Kidney (tissue), 14 donors: ENCODE results near the gene PTPRG. TPM values are rescaled to one million over a fixed set of nuclear protein-coding genes. Genes with fewer than 3 reads are reported as not detected.

Experiments used
- DNase-seq, 5 donors: peaks; one replicate each; pipeline ENCODE4 v3.0.0-alpha.2; 2013 to 2020
- FAIRE-seq: peaks from 2 replicates; lab custom pipeline; 2012; peaks lifted over from hg19 to GRCh38; lab: Jason Lieb, UNC
- H3K27ac ChIP-seq, 2 donors: one replicate each; pipeline ENCODE4 v1.7.0; 2013; ENCODE audit warnings: low read depth in 2 of 2, low read length in 2 of 2, inconsistent platforms in 1 of 2
- H3K27me3 ChIP-seq: one replicate; pipeline ENCODE4 v1.7.1; 2013; ENCODE audit warnings: low read length, inconsistent platforms; ENCODE audit not compliant: control insufficient read depth, insufficient read depth
- H3K36me3 ChIP-seq, 3 donors: one replicate each; pipeline versions ENCODE4 v1.7.0 to v1.7.1; 2013; ENCODE audit warnings: low read length in 3 of 3, control low read depth in 1 of 3, inconsistent platforms in 1 of 3; ENCODE audit not compliant: insufficient read depth in 3 of 3, control insufficient read depth in 2 of 3
- H3K4me1 ChIP-seq, 3 donors: one replicate each; pipeline versions ENCODE4 v1.7.0 to v1.7.1; 2013; ENCODE audit warnings: low read length in 3 of 3, inconsistent platforms in 1 of 3, low read depth in 1 of 3; ENCODE audit not compliant: control insufficient read depth in 2 of 3, insufficient read depth in 2 of 3
- H3K4me3 ChIP-seq, 3 donors: one replicate each; pipeline versions ENCODE4 v1.7.0 to v1.8.1; 2013; ENCODE audit warnings: low read length in 3 of 3, control low read depth in 1 of 3, inconsistent platforms in 1 of 3
- H3K9ac ChIP-seq, 3 donors: one replicate each; pipeline versions ENCODE4 v1.7.0 to v1.7.1; 2013; ENCODE audit warnings: low read length in 3 of 3, control low read depth in 1 of 3, inconsistent platforms in 1 of 3
- H3K9me3 ChIP-seq, 3 donors: one replicate each; pipeline versions ENCODE4 v1.7.0 to v1.7.1; 2013; ENCODE audit warnings: low read length in 3 of 3, control low read depth in 1 of 3, inconsistent platforms in 1 of 3; ENCODE audit not compliant: control insufficient read depth in 2 of 3, insufficient read depth in 1 of 3
- intact Hi-C: fragments of 100-400 bp; cut with DNase I; formaldehyde crosslinking; loops from one replicate; pipeline ENCODE4 v1.11.1; 2022
- polyA plus RNA-seq: library from polyadenylated mRNA; stranded (reverse); fragments of 350-450 nt; fragmentation: Illumina TruSeq; extraction: RNeasy Lipid Tissue Mini Kit (QIAGEN cat#74804); gene quantifications from one replicate; pipeline ENCODE4 v1.2.3, GENCODE V29; 2014; ENCODE audit warnings: low read depth, low replicate concordance; ENCODE audit not compliant: insufficient read depth
- total RNA-seq: library from RNA; stranded (reverse); fragmentation: NEBNext Ultra II Directional; extraction: Animal tissue kit (Norgen Biotek cat#: 25700); gene quantifications from one replicate; pipeline ENCODE4 v1.2.1, GENCODE V29; 2021
- TF ChIP-seq, protein P1 (sequence below): IDR thresholded peaks from 3 replicates; pipeline ENCODE4 v1.5.1; 2012; ENCODE audit warnings: mild to moderate bottlenecking, moderate library complexity, borderline replicate concordance; ENCODE audit not compliant: insufficient read depth; ENCODE audit errors: extremely low read depth
- donor health status: control.
- donor health status: control.
- donor health status: control.
- donor health status: control.
- donor health status: control.
- donor health status: DM: yes; HTN: yes; CAD: no.
- donor health status: Normal renal cell carcinoma (clear cell type).

PTPRG gene
- total and polyA plus RNA-seq, 2 donors from 2014 or later = 9.2 to 154 TPM

DNA sequence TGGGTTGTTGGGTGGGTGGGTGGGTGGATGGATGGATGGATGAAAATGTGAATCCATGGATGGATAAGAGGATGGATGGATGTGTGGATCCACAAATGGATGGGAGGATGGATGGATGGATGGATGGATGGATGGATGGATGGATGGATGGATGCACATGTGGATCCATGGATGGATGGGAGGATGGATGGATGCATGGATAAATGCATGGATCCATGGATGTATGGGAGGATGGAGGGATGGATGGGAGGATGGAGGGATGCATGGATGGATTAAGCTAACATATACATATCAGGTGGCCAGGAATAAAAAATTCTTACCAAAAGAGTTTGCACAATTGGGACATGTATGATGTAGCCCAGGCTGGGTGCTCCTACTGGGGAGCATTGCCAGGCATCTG is 616.7 kb downstream of the PTPRG start:
- Histone ChIP-seq H3K4me3 (no peak overlapping the region), H3K9me3 (no peaks in the 10 kb centered on the region), H3K27me3 (no peaks in the 10 kb centered on the region), H3K9ac (no peak overlapping the region), H3K4me1 (no peaks in the 10 kb centered on the region), H3K27ac (no peak overlapping the region), H3K36me3 (no peaks in the 10 kb centered on the region)
- FAIRE-seq (no peak), DNase-seq (no peak)
- TF ChIP-seq, protein P1, sequence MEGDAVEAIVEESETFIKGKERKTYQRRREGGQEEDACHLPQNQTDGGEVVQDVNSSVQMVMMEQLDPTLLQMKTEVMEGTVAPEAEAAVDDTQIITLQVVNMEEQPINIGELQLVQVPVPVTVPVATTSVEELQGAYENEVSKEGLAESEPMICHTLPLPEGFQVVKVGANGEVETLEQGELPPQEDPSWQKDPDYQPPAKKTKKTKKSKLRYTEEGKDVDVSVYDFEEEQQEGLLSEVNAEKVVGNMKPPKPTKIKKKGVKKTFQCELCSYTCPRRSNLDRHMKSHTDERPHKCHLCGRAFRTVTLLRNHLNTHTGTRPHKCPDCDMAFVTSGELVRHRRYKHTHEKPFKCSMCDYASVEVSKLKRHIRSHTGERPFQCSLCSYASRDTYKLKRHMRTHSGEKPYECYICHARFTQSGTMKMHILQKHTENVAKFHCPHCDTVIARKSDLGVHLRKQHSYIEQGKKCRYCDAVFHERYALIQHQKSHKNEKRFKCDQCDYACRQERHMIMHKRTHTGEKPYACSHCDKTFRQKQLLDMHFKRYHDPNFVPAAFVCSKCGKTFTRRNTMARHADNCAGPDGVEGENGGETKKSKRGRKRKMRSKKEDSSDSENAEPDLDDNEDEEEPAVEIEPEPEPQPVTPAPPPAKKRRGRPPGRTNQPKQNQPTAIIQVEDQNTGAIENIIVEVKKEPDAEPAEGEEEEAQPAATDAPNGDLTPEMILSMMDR = no peak
- intact Hi-C loops = no loop called here

DNA sequence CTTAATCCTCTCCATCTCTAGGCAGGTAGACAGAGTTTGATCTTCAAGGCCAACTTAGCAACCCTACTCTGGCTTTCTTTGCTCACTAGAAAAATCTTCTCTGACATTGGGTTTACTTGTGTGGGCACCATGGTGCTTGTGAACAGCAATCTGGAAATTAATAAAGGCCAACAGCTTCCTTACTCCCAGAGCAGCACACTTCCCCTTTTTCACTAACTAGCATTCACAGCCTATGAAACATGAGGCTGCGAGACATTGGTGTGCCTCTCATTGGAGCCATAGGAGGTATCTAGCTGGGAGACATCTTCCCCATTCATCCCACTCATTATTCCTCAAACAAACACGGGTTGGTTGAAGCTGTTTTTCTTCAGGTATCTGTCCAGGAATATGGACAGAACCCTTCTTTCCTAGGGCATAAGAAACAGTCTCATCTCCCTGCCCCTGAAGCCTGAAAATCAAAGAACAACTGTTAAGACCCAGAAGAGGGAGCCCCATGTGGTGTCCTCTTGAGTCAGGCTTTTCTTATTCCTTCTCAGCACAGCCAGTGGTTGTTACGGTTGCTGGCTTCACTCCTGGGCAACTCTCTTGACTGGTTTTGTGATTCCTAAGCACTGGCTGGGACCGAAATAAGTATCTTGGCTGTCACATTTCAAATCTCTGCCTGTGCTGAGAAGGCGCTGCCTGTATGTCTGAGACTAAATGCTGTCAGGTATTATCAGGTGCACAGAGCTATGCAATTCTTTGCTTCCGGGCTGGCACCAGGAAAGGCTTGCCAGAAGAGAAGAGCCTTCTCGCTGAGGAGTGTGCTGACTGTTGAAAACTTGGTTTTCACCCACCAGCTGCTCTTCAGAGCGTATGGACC is 617.6 kb downstream of the PTPRG start:
- Histone ChIP-seq H3K27me3 (no peaks in the 10 kb centered on the region), H3K27ac (no peak overlapping the region), H3K4me3 (no peak overlapping the region), H3K9ac (no peak overlapping the region), H3K9me3 (no peaks in the 10 kb centered on the region), H3K4me1 (no peaks in the 10 kb centered on the region), H3K36me3 (no peaks in the 10 kb centered on the region)
- DNase-seq (no peak), FAIRE-seq (no peak)
- intact Hi-C loops = no loop called here
- TF ChIP-seq, protein P1 = no peak

DNA sequence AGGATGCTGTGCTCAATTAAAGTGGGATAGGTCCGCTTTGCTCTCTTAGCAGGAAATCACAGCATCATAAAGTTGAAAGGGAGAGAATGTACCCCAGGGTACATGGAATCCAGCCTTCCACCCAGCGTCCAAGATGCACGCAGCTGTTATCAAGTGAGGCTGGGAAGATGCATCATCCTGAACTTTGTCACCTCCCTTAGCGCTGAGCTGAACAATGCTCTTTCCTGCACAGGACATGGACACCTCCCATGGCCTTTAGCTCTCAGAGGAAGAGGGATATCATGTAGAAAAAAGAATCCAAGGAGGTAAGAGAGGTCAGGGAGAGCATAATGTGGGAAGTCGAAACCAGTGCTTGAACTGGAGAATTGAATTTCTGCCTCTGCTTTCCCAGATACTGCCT is 619.1 kb downstream of the PTPRG start:
- no peaks in the 10 kb centered on the region for H3K9me3 ChIP-seq
- no peak overlapping the region for H3K9ac ChIP-seq
- TF ChIP-seq, protein P1 = no peak
- DNase-seq (peak in 1 of 5 donors; percentile 29), FAIRE-seq (no peak)
- H3K27ac ChIP-seq = peak overlapping the region in 1 of 2 donors; percentile 6
- intact Hi-C loops = loop anchor here (10.0 kb wide), 1 partner anchor 316 kb away; no protein-coding TSS in a partner anchor
- H3K27me3 ChIP-seq = no peaks in the 10 kb centered on the region
- H3K4me3 ChIP-seq = no peak overlapping the region
- H3K4me1 ChIP-seq = no peaks in the 10 kb centered on the region
- H3K36me3 ChIP-seq = no peaks in the 10 kb centered on the region
